ENCODE measurements around the gene KCTD10. TPM values are rescaled to one million over a fixed set of nuclear protein-coding genes. Genes with fewer than 3 reads are reported as not detected.

The KCTD10 gene
- total RNA-seq, 1 experiment from 2014 or later, result 17.2 TPM

GRCh38 chr12:109500406-109501185, 23.5 kb upstream of the KCTD10 start:
- DNase-seq (ENCODE audit: low read depth, low spot score), result no peak
- in situ Hi-C loops (cut with HindIII; ENCODE audit: low pct_unique_long_range_greater_than_20kb, low sequenced_read_pairs), result no loop called here

GRCh38 chr12:109497675-109498074, 20.6 kb upstream of the KCTD10 start:
- no peak for DNase-seq (ENCODE audit: low read depth, low spot score)
- in situ Hi-C loops (cut with HindIII; ENCODE audit: low pct_unique_long_range_greater_than_20kb, low sequenced_read_pairs), result no loop called here

- DNase-seq (ENCODE audit: low read depth, low spot score), result no peak
- in situ Hi-C loops (cut with HindIII; ENCODE audit: low pct_unique_long_range_greater_than_20kb, low sequenced_read_pairs), result no loop called here
These were observed 19.2 kb upstream of the KCTD10 start for GRCh38 chr12:109496306-109496705.

DNA sequence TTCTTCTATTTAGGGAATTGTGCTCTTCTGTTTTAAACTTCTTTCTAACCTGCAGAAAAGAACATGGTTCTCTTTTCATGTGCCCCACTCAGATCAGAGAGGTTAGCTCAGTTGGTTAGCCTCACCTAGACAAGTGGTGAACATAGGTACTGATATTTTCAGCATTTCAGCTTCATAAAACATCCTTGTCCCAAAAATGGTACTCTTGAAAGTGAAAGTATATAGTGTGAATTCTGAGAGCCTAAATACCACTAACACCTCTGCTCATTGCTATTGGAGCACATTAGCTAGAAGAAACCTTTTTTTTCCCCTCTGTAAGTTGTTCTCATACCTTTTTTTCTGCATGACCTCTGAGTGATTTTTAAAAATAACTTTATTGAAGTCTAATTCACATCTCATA, 17.9 kb upstream of the KCTD10 start:
- in situ Hi-C loops (cut with HindIII; ENCODE audit: low pct_unique_long_range_greater_than_20kb, low sequenced_read_pairs), result no loop called here
- DNase-seq (ENCODE audit: low read depth, low spot score), result no peak

- no peak for DNase-seq (ENCODE audit: low read depth, low spot score)
- in situ Hi-C loops (cut with HindIII; ENCODE audit: low pct_unique_long_range_greater_than_20kb, low sequenced_read_pairs), result no loop called here
These were observed 17.3 kb upstream of the KCTD10 start for GRCh38 chr12:109494348-109494881.

DNA sequence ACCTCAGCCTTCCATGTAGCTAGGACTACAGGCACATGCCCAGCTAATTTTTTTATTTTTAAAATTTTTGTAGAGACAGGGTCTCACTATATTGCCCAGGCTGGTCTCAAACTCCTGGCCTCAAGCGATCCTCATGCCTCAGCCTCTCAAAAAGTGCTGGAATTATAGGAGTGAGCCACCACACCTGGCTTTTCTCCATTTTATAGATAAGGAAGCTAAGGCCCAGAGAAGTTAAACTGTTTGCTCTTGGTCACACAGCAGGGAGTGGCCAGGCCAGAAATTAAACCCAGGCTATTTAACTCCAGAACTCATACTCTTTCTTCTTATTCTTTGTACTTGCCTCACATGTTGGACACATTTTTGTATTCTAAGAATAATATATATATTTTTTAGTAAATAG, 16.8 kb upstream of the KCTD10 start:
- in situ Hi-C loops (cut with HindIII; ENCODE audit: low pct_unique_long_range_greater_than_20kb, low sequenced_read_pairs), result no loop called here
- no peak for DNase-seq (ENCODE audit: low read depth, low spot score)

GRCh38 chr12:109493090-109493489, 16.0 kb upstream of the KCTD10 start:
- DNase-seq (ENCODE audit: low read depth, low spot score), result no peak
- in situ Hi-C loops (cut with HindIII; ENCODE audit: low pct_unique_long_range_greater_than_20kb, low sequenced_read_pairs), result no loop called here

GRCh38 chr12:109492371-109492770, 15.3 kb upstream of the KCTD10 start:
- DNase-seq (ENCODE audit: low read depth, low spot score), result no peak
- in situ Hi-C loops (cut with HindIII; ENCODE audit: low pct_unique_long_range_greater_than_20kb, low sequenced_read_pairs), result no loop called here

DNA sequence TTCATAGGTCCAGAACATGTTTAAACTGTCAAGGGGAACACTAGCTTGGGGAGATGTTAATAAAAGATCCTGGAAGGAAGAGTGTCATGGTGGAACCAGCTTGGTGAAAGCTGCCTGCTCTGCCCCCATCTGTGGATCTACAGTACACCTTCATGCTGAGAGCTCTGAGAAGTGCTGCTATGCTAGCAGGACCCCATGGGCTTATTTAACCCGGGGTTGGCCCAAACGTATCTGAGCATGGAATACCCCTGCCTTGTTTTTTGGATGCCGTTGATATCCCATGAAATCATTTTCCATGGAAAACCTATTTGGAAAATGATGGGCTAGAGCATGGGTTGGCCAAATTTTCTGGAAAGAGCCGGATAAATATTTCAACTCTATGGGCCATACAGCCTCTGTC, 14.6 kb upstream of the KCTD10 start:
- in situ Hi-C loops (cut with HindIII; ENCODE audit: low pct_unique_long_range_greater_than_20kb, low sequenced_read_pairs), result no loop called here
- no peak for DNase-seq (ENCODE audit: low read depth, low spot score)

GRCh38 chr12:109489955-109490565, 13.0 kb upstream of the KCTD10 start:
- DNase-seq (ENCODE audit: low read depth, low spot score), result no peak
- in situ Hi-C loops (cut with HindIII; ENCODE audit: low pct_unique_long_range_greater_than_20kb, low sequenced_read_pairs), result no loop called here

GRCh38 chr12:109489016-109489954, 12.2 kb upstream of the KCTD10 start:
- in situ Hi-C loops (cut with HindIII; ENCODE audit: low pct_unique_long_range_greater_than_20kb, low sequenced_read_pairs), result no loop called here
- DNase-seq (ENCODE audit: low read depth, low spot score), result no peak

DNA sequence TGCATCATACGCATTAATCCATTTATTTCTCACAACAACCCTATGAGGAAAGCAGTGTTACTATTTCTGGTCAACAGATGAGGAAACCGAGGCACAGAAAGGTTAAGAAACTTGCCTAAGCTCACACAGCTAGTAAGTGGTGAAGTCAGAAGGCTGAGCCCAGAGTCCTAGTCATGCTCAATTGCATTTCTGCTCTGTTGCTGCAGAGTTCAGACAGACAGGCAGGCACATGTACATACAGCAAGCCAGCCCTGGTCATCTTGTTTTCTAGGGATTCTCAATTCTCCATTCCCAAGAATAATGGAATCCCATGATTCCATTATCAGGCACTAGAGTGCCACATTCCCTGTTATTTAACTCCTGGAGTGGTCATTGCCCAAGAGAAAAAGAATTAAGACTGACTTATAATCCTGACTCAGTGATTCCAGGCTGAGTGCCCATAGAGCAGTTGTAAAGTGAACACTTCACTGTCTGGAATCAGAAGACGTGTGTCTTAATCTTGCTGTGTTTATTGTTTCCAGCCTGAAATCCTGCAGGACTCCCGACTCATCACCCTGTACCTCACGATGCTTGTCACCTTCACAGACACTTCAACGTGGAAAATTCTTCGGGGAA, 11.1 kb upstream of the KCTD10 start:
- DNase-seq (ENCODE audit: low read depth, low spot score), result no peak
- in situ Hi-C loops (cut with HindIII; ENCODE audit: low pct_unique_long_range_greater_than_20kb, low sequenced_read_pairs), result no loop called here

GRCh38 chr12:109487181-109488050, 10.3 kb upstream of the KCTD10 start:
- no peak for DNase-seq (ENCODE audit: low read depth, low spot score)

GRCh38 chr12:109485201-109485600, 8.1 kb upstream of the KCTD10 start:
- in situ Hi-C loops (cut with HindIII; ENCODE audit: low pct_unique_long_range_greater_than_20kb, low sequenced_read_pairs), result no loop called here
- DNase-seq (ENCODE audit: low read depth, low spot score), result no peak

More at GRCh38 chr12:109487181-109488050, 10.3 kb upstream of the KCTD10 start:
- in situ Hi-C loops (cut with HindIII; ENCODE audit: low pct_unique_long_range_greater_than_20kb, low sequenced_read_pairs), result no loop called here

GRCh38 chr12:109483346-109483745, 6.2 kb upstream of the KCTD10 start:
- in situ Hi-C loops (cut with HindIII; ENCODE audit: low pct_unique_long_range_greater_than_20kb, low sequenced_read_pairs), result no loop called here
- DNase-seq (ENCODE audit: low read depth, low spot score), result no peak

GRCh38 chr12:109482894-109483293, 5.8 kb upstream of the KCTD10 start:
- no peak for DNase-seq (ENCODE audit: low read depth, low spot score)
- in situ Hi-C loops (cut with HindIII; ENCODE audit: low pct_unique_long_range_greater_than_20kb, low sequenced_read_pairs), result no loop called here

DNA sequence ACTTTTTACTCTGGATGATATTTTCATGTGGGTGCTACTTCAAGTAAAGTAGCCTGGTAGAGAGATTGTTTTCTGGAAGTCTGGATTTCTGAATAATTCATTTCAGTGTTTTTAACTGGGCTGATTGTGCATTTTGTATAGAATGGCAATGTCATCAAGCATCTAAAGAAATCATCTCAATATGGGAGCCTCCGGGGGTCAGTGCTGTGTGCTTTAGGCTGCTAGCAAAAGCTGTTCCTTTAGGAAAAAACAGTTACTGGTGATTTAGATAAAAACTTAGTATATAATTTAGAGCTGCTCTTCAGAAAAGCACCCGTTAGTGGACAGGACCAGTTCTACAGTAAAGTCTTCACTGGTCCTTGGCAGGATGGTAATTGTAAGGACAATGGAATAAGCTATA, 5.4 kb upstream of the KCTD10 start:
- DNase-seq (ENCODE audit: low read depth, low spot score), result no peak
- in situ Hi-C loops (cut with HindIII; ENCODE audit: low pct_unique_long_range_greater_than_20kb, low sequenced_read_pairs), result no loop called here

Measured in SK-MEL-5 (cell line).